CD14-positive monocyte (primary cell): ENCODE measurements around the gene RABEP2. TPM values are rescaled to one million over a fixed set of nuclear protein-coding genes. Genes with fewer than 3 reads are reported as not detected.

Experiments used
- DNase-seq, 3 donors: peaks; one replicate each; pipeline ENCODE4 v3.0.0-alpha.2; 2011 to 2022
- H2AFZ ChIP-seq: 2 replicates; pipeline ENCODE4 v1.6.0; 2012; ENCODE audit warnings: mild to moderate bottlenecking, low read depth, low read length, inconsistent platforms; ENCODE audit not compliant: insufficient read depth, poor library complexity, severe bottlenecking
- H3K27ac ChIP-seq, 2 donors: 1 replicate in 1 of 2; 2 replicates in 1 of 2; pipeline ENCODE4 v1.5.1; 2012 to 2013; ENCODE audit warnings: low read length in 2 of 2, control low read depth in 1 of 2, inconsistent platforms in 1 of 2, low read depth in 1 of 2, mild to moderate bottlenecking in 1 of 2
- H3K27me3 ChIP-seq, 2 donors: one replicate each; pipeline versions ENCODE4 v1.6.0 to v1.6.1; 2011 to 2013; ENCODE audit warnings: low read length in 2 of 2; ENCODE audit not compliant: control insufficient read depth in 2 of 2, insufficient read depth in 2 of 2
- H3K36me3 ChIP-seq, 2 donors: replicated peaks in 1 of 2; 1 replicate in 1 of 2; 2 replicates in 1 of 2; pipeline versions ENCODE4 v1.5.1 to v1.6.1; 2012 to 2013; ENCODE audit warnings: low read length in 2 of 2, control low read depth in 1 of 2, inconsistent platforms in 1 of 2, mild to moderate bottlenecking in 1 of 2; ENCODE audit not compliant: insufficient read depth in 2 of 2, control insufficient read depth in 1 of 2
- H3K4me1 ChIP-seq, 2 donors: 1 replicate in 1 of 2; 2 replicates in 1 of 2; pipeline versions ENCODE4 v1.5.1 to v1.6.1; 2012 to 2013; ENCODE audit warnings: low read length in 2 of 2, control low read depth in 1 of 2, inconsistent platforms in 1 of 2, mild to moderate bottlenecking in 1 of 2, moderate library complexity in 1 of 2; ENCODE audit not compliant: insufficient read depth in 2 of 2, control insufficient read depth in 1 of 2
- H3K4me2 ChIP-seq: replicated peaks from 2 replicates; pipeline ENCODE3; 2012; ENCODE audit warnings: low read length, moderate library complexity, mild to moderate bottlenecking; ENCODE audit not compliant: poor library complexity, severe bottlenecking; ENCODE audit errors: extremely low read depth
- H3K4me3 ChIP-seq, 3 experiments: fragments of 200-600 bp in 1 of 3; sonication (generic) in 1 of 3; replicated peaks in 1 of 3; 1 replicate in 2 of 3; 2 replicates in 1 of 3; pipeline ENCODE4 v1.5.1; 2011 to 2013; ENCODE audit warnings: low read length in 3 of 3, mild to moderate bottlenecking in 3 of 3, control low read depth in 2 of 3, low read depth in 2 of 3, inconsistent platforms in 1 of 3, moderate library complexity in 1 of 3
- H3K79me2 ChIP-seq: 2 replicates; pipeline ENCODE4 v1.6.0; 2012; ENCODE audit warnings: mild to moderate bottlenecking, control low read depth, inconsistent platforms, low read length, moderate library complexity; ENCODE audit not compliant: insufficient read depth
- H3K9ac ChIP-seq: 2 replicates; pipeline ENCODE4 v1.6.0; 2017; ENCODE audit warnings: low read length, mild to moderate bottlenecking; ENCODE audit not compliant: insufficient read depth, poor library complexity, severe bottlenecking
- H3K9me3 ChIP-seq, 2 donors: replicated peaks in 1 of 2; 1 replicate in 1 of 2; 2 replicates in 1 of 2; pipeline versions ENCODE4 v1.5.1 to v1.6.1; 2012 to 2013; ENCODE audit warnings: low read length in 2 of 2, control low read depth in 1 of 2; ENCODE audit not compliant: control insufficient read depth in 1 of 2, insufficient read depth in 1 of 2
- H4K20me1 ChIP-seq: 2 replicates; pipeline ENCODE4 v1.6.0; 2012; ENCODE audit warnings: mild to moderate bottlenecking, low read length, control low read depth, moderate library complexity; ENCODE audit not compliant: insufficient read depth
- H3K27ac Mint-ChIP-seq, 7 donors: one replicate each; pipeline ENCODE4 v1.8.0; 2020; ENCODE audit warnings: mild to moderate bottlenecking in 7 of 7, mixed read lengths in 7 of 7, moderate library complexity in 6 of 7, inconsistent platforms in 2 of 7
- H3K27me3 Mint-ChIP-seq, 3 donors: one replicate each; pipeline ENCODE4 v1.8.0; 2021 to 2022; ENCODE audit warnings: low read depth in 3 of 3, mild to moderate bottlenecking in 3 of 3, mixed read lengths in 3 of 3, moderate library complexity in 3 of 3, inconsistent platforms in 1 of 3
- H3K36me3 Mint-ChIP-seq, 2 donors: one replicate each; pipeline ENCODE4 v1.8.0; 2020; ENCODE audit warnings: mixed read lengths in 2 of 2, inconsistent platforms in 1 of 2, mild to moderate bottlenecking in 1 of 2
- H3K4me1 Mint-ChIP-seq: one replicate; pipeline ENCODE4 v1.8.0; 2020; ENCODE audit warnings: mild to moderate bottlenecking, mixed read lengths
- H3K4me3 Mint-ChIP-seq, 2 donors: one replicate each; pipeline ENCODE4 v1.8.0; 2020; ENCODE audit warnings: mild to moderate bottlenecking in 2 of 2, mixed read lengths in 2 of 2, moderate library complexity in 1 of 2
- H3K9me3 Mint-ChIP-seq, 7 donors: one replicate each; pipeline ENCODE4 v1.8.0; 2020 to 2022; ENCODE audit warnings: mixed read lengths in 7 of 7, mild to moderate bottlenecking in 6 of 7, moderate library complexity in 6 of 7, inconsistent platforms in 2 of 7
- WGBS: methylation state at CpG from one replicate; pipeline ENCODE4 v1.1.5; 2013; ENCODE audit warnings: missing lambda C conversion rate; ENCODE audit not compliant: insufficient coverage; 5-methylcytosine and 5-hydroxymethylcytosine counted together
- intact Hi-C, 2 donors: fragments of 100-400 bp; cut with micrococcal nuclease; formaldehyde crosslinking; loops; one replicate each; pipeline versions ENCODE4 v1.15.0 to v1.15.1; 2023
- polyA plus RNA-seq, 3 donors: library from polyadenylated mRNA; depleted of rRNA in 1 of 3; unstranded in 2 of 3; stranded (reverse) in 1 of 3; fragments of 300-500 nt in 2 of 3; fragments of >200 nt in 1 of 3; fragmentation: Illumina TruSeq in 2 of 3; gene quantifications; 1 replicate in 2 of 3; 2 replicates in 1 of 3; pipeline ENCODE4 v1.2.3, GENCODE V29; 2012 to 2021
- TF ChIP-seq, protein P1 (sequence below): fragments of 200-600 bp; IDR thresholded peaks from one replicate; pipeline ENCODE4 v1.8.0; 2022; ENCODE audit warnings: antibody characterized with exemption, mild to moderate bottlenecking

Gene RABEP2
- polyA plus RNA-seq, 3 donors: 1.9 to 21.6 (median 2.5) TPM

DNA sequence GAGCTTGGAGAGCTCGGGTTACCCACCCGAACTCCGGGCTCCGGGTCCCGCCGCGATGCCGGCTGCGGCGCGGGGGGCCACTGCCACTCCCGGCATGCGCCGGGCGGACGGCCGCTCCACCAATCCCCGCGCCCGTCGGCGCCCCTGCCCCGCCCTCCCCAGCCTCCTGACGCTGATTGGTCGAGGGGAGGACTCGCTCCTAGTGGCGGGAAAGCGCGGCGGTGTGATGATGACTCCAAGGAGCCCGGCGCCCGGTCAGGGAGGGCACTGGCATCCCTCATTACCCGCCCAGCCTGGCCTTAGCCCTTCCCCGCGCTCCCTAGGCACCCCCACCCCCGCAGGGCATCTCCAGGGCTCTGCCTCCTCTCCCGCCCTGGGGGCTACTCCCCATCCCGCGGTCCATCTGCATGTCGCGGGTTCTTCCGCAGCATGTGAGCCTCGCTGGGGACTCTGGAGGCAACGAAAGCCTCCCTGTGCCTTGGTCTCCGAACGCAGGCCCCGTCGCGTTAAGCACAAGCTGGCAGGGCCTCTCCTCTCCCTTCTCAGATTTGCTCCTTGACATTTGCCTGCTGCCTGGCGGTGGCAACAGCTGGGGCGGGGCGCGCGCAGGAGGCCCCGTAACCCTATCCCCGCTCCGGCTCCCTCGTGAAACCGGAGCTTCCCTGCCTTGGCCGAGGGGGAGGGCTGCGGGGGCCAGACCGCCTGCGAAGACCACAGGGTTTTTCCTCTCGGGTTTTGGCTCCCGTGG lies 45.0 kb downstream of the RABEP2 start:
- Mint-ChIP-seq H3K36me3 (no peaks in the 10 kb centered on the region), H3K27ac (no peak overlapping the region), H3K9me3 (peaks cover 0 to 3% (median 0%) of the 10 kb centered on the region in 7 donors), H3K4me3 (peak overlapping the region; percentile 86 to 94), H3K4me1 (peaks cover 22% of the 10 kb centered on the region), H3K27me3 (peaks cover 20 to 27% (median 21%) of the 10 kb centered on the region in 3 donors)
- Histone ChIP-seq H3K9ac (peak overlapping the region; percentile 52), H3K36me3 (no peaks in the 10 kb centered on the region), H3K27ac (no peak overlapping the region), H2AFZ (peak overlapping the region; percentile 99), H3K9me3 (no peaks in the 10 kb centered on the region), H3K4me3 (peak overlapping the region; percentile 68 to 86 (median 70)), H3K27me3 (peaks cover 0 to 11% of the 10 kb centered on the region in 2 donors), H3K4me2 (peak overlapping the region; percentile 93), H3K4me1 (peaks cover 14 to 19% of the 10 kb centered on the region in 2 donors), H3K79me2 (no peaks in the 10 kb centered on the region), H4K20me1 (no peaks in the 10 kb centered on the region)
- TF ChIP-seq, protein P1, sequence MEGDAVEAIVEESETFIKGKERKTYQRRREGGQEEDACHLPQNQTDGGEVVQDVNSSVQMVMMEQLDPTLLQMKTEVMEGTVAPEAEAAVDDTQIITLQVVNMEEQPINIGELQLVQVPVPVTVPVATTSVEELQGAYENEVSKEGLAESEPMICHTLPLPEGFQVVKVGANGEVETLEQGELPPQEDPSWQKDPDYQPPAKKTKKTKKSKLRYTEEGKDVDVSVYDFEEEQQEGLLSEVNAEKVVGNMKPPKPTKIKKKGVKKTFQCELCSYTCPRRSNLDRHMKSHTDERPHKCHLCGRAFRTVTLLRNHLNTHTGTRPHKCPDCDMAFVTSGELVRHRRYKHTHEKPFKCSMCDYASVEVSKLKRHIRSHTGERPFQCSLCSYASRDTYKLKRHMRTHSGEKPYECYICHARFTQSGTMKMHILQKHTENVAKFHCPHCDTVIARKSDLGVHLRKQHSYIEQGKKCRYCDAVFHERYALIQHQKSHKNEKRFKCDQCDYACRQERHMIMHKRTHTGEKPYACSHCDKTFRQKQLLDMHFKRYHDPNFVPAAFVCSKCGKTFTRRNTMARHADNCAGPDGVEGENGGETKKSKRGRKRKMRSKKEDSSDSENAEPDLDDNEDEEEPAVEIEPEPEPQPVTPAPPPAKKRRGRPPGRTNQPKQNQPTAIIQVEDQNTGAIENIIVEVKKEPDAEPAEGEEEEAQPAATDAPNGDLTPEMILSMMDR: peak; percentile 20
- intact Hi-C loops: loop anchor here (2.0 to 5.0 kb wide), 3 partner anchors 15 to 65 kb away; no protein-coding TSS in a partner anchor
- peak; percentile 77 to 83 (median 80) for DNase-seq
- under 1% methylated on average over 66 of the region's 66 CpGs for WGBS

DNA sequence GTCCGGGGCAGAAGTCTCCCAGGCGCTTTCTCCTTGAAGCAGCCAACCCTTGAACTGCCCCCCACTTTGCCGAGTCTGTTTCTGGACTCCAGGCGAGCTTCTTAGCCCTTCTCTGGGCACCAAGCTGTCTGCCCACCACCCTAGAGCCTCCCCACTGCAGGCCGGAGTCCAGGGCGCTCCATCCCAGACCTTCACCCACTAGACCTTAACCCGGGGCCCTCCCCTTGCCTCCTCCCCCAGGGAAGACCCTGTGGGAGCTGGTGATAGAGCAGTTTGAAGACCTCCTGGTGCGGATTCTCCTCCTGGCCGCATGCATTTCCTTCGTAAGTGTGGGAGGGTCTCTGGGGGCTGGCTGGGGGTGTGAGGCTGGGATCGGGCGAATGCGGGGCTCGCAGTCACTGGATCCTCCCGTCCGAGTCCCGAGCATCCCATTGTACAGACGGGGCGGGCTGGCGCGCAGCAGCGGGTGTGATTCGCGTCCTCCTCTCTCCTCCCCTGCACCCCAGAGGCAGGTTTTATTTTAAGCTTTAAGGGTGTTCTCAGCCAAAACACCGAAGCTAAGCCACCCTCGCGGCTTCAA lies 45.7 kb downstream of the RABEP2 start:
- Mint-ChIP-seq H3K36me3 (peaks cover under 1 to 5% of the 10 kb centered on the region in 2 donors), H3K4me1 (peaks cover 22% of the 10 kb centered on the region), H3K27me3 (peaks cover 20 to 27% (median 21%) of the 10 kb centered on the region in 3 donors), H3K9me3 (peaks cover 0 to 3% (median 0%) of the 10 kb centered on the region in 7 donors), H3K4me3 (peak overlapping the region; percentile 86 to 94), H3K27ac (peak overlapping the region in 3 of 7 donors; percentile 42 to 78 (median 42))
- H3K27ac ChIP-seq: no peak overlapping the region
- intact Hi-C loops: no loop called here
- peak overlapping the region; percentile 52 for H3K9ac ChIP-seq
- peak overlapping the region; percentile 68 to 86 (median 70) for H3K4me3 ChIP-seq
- no peaks in the 10 kb centered on the region for H3K9me3 ChIP-seq
- TF ChIP-seq, protein P1: no peak
- H3K27me3 ChIP-seq: peaks cover 0 to 11% of the 10 kb centered on the region in 2 donors
- H3K36me3 ChIP-seq: peaks cover 3% of the 10 kb centered on the region in 2 donors
- H3K4me1 ChIP-seq: peaks cover 14 to 19% of the 10 kb centered on the region in 2 donors
- no peaks in the 10 kb centered on the region for H3K79me2 ChIP-seq
- 3% methylated on average over 9 of the region's 27 CpGs for WGBS
- peak overlapping the region; percentile 99 for H2AFZ ChIP-seq
- H4K20me1 ChIP-seq: peaks cover 3% of the 10 kb centered on the region
- peak overlapping the region; percentile 93 for H3K4me2 ChIP-seq
- no peak for DNase-seq
